GM19372 (cell line): ENCODE measurements around the gene FCGR1A.
"Not testable (repeated sequence)": the region's sequence is repeated elsewhere in the genome, so short reads cannot be mapped to it uniquely, and the experiment has no call there.

Experiments used
- ATAC-seq: cut with Tn5 transposase; IDR thresholded peaks from one replicate; pipeline ENCODE4 v1.9.1; 2021; ENCODE audit warnings: mild to moderate bottlenecking, low read depth, moderate library complexity; ENCODE audit not compliant: unreplicated experiment

The FCGR1A gene

DNA sequence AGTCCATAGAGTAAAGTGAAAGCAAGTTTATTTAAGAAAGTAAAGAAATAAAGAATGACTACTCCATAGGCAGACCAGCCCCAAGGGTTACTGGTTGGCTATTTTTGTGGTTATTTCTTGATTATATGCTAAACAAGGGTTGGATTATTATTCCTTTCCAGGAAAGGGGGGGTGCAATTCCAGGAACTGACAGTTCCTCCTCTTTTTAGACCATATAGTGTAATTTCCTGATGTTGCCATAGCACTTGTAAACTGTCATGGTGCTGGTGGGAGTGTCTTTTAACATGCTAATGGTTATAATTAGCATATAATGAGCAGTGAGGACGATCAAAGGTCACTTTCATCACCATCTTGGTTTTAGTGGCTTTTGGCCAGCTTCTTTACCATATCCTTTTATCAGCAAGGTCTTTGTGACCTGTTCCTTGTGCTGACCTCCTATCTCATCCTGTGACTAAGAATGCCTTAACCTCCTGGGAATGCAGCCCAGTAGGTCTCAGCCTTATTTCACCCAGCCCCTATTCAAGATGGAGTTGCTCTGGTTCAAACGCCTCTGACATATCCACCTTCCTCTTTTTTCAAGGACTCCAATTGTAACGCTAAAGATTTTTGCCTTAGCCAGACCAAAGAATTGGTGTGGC, 6.9 kb upstream of the FCGR1A start:
- ATAC-seq, result not testable (repeated sequence)

DNA sequence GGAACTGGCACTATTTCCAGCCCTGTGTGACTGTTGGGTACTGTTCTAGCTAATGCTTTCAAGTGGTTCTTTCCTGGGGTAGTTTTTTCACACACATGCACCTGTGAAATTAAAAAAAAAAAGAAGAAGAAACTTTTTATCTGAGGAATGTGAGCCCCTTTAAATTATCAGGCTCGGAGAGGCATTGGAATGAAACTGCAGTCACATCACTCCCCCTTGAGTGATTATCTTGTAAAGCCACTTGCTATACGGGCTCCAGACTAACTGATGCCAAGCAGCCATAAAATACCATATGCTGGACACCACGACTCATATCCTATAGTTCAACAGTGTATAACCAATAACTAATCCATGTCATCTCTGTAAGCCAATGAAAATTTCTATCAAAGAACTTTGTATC, 5.4 kb upstream of the FCGR1A start:
- ATAC-seq, result not testable (repeated sequence)

DNA sequence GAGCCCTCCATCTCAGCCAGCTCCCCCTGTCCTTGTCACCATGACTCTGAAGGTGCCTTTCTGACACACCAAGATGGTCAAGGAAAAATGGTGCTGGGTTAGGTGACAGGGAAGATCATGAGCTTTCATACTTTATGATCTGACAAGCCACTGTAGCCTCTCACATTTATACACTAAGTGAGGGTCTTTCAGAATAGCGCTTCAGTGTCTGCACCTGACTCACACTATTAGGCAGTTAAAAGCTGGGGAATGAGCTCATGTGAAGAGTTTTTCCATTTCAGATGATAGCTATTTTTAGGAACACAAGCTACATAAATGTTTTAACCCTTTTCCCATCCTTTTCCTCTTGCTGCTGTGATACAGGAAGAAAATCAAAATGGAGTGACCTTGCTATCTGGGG, 4.2 kb upstream of the FCGR1A start:
- not testable (repeated sequence) for ATAC-seq

DNA sequence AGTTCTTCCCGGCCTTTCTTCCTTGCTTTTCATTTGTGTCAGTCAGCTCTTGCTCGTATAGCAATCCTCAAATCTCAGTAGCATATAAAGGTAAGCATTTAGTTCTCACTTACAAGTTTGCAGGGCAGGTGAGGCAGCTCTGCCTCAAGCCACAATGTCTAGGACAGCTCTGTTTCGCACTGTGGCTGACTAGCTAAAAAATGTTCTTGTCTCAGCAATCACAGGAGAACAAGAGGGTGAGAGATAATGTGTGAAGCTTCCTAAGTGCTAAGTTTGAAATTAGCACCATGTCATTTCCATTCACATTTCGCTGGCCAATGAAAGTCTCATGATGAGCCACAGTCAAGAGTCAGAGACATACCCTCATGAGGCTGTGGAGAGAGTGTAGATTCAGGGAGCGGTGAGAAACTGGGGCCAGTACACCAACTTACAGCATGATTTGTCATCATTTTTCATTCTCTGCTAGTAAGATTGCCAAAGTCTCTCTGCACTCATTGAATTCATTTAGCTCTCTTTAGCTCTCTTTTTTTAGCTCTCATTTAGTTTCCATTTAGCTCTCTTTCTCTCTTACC, 995 bp upstream of the FCGR1A start:
- ATAC-seq, result not testable (repeated sequence)

- not testable (repeated sequence) for ATAC-seq
Measured at GRCh38 chr1:149783289-149783688, 795 bp downstream of the FCGR1A start.

- not testable (repeated sequence) for ATAC-seq
Measured at GRCh38 chr1:149783868-149784267, 1.4 kb downstream of the FCGR1A start.

GRCh38 chr1:149787688-149788451, 5.4 kb downstream of the FCGR1A start:
- ATAC-seq, result not testable (repeated sequence)

DNA sequence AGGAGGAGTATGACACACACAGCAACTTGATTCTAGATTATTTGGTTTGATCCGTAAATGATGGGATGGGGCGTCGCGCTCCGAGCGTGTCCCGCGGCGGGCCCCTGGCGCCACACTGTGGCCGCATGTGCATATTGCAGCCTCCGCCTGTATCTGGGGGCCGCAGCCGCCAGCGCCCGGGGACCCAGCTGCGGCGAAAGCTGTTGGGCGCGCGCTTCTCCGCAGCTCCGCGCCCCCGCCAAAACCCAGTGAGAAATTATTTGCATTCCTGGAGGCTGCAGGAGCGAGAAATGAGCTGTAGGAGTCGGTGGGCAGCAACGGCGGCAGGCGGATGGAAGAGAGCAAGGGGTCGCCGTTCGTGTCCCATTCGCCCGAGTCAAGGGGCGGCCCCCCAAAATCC, 10.0 kb downstream of the FCGR1A start:
- peak; percentile 77 for ATAC-seq

DNA sequence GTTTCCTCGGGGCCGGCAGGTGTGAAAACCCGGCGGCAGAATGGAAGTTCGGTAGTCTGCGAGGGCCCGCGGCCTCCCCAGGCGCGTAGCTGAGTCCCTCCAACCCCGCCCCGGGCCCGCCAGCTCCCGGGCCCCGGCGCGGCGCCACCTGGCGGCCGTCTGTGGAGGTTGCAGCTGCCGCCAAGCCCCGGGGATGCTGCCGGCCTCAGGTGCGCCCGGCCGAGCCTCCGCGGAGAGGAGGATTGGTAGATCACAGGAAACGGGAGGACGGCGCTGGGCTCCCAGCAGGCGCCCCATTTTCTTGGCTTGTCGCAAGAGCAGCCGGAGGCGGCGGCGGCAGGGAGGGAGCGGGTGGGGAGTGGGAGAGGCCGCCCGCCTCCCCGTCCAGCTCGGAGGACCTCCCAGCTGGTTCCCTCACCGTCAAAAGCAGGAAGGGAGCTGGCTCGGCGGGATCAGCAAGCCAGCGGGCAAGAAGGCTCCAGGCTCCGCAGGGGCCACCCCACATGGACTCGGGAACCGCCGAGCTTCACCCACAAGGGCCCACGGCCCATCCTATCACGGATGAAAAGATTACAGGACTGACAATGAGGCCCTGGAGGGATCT, 10.5 kb downstream of the FCGR1A start:
- peak; percentile 87 for ATAC-seq

DNA sequence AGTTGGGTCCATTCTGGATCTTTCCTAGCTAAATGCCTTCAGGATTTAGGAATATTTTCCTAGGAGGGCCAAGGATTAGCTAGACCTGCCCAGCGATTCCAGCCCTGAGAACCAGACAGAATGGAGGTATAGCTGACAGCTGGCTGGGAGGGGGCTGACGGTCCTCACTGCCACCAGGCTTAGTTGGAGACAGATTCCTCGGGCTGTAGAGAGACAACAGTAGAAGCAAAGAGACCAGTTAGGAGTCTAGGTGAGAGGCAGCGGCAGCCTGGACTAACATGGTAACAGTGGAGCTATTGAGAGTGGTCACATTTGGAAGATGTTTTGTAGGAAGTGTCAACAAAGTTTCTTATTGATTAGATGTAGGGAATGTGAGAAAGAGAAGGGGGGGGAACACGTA, 11.4 kb downstream of the FCGR1A start:
- ATAC-seq, result not testable (repeated sequence)

GRCh38 chr1:149801628-149802027, 19.1 kb downstream of the FCGR1A start:
- ATAC-seq, result not testable (repeated sequence)

DNA sequence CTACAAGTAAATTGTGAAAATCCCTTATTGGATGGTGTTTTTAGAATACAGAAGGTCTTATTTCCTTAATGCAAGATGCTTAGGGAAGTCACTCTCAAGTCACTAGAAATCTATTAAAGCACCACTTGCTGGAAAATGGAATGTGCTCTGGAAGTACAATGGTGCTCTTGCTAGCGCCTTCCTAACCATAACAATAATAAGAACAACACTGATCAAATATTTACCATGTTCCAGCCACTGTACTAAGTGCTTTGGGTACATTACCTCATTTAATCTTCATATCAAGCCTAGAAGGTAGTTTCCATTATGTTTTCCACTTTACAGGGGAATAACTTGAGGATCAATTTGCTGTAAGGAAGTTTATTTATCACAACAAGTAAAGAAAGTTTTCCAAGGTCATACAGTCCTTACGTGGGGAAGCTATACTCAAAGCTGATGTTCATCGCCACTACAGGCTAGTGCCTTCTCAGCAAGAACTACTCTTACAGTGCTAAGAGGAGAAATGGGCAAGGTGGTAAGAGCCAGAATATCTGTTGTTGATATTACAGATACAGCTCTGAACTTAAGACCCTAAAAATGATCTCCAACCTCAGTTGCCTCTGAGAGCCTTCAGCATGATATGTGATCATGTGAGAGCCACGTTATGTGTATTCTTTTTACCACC, 22.1 kb downstream of the FCGR1A start:
- ATAC-seq, result not testable (repeated sequence)

- ATAC-seq, result not testable (repeated sequence)
Measured at GRCh38 chr1:149810697-149811405, 28.4 kb downstream of the FCGR1A start.

DNA sequence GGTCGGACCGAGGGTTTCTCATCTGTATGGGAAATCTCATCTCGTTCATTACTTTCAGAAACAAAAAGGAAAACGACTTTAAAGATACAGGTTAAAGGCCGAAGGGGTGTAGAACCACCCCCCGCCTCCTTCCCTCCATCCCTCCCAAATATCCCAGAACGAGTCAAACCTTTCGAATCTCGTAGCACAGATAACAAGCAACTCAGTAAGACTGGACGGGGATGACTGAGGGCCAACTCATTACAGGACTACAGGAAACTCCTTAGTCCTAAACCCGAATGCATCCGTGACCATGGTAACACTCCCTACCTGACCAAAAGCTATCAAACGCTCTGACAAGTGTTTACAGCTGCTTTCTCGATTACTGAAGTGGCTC, 29.0 kb downstream of the FCGR1A start:
- ATAC-seq, result peak; percentile 14

- peak; percentile 68 for ATAC-seq
Measured at GRCh38 chr1:149811890-149812829, 29.7 kb downstream of the FCGR1A start.

GRCh38 chr1:149812893-149813801, 30.7 kb downstream of the FCGR1A start:
- not testable (repeated sequence) for ATAC-seq

DNA sequence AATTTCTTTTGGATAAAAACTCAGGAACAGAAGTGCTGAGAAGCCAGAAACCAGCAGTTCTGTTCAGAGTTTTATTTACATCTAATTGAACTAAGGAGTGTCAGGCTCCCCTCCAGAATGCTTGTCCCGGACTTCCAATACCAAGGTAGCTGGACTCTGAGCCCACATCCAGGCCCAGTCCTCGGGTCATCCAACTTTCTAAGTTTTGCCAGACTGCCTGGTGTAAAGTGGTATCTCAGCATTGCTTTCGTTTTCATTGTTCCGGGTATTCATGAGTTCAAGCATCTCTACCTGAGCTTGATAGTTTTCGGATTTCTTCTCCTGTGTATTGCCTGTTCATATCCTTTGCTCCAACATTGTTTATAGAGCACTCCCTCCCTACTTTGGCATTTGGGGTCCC, 37.9 kb downstream of the FCGR1A start:
- not testable (repeated sequence) for ATAC-seq

DNA sequence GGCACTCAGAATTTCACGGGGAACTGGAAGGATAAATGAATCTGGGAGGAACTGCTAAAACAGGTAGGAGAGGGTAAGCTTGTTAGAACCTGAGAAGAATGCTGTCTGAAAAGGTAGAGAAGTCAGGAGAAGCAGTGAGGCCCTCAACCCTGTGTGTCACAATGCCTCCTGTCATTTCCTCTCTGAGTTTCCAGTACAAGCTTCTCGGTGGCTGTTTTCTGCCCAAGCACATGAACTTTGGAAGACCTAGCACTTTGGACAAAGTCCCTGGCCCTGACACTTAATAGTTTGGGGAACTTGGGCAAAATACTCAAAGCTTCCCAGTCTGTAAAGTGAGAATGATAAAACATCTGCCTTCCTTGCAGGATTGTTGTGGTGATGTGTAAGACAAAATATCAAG, 44.1 kb downstream of the FCGR1A start:
- ATAC-seq, result not testable (repeated sequence)
